Measurements from ENCODE around the gene MGLL. TPM values are rescaled to one million over a fixed set of nuclear protein-coding genes. Genes with fewer than 3 reads are reported as not detected.

Gene MGLL
- total and polyA plus RNA-seq, 4 donors = 9.4 to 277 (median 74.2) TPM

- Histone ChIP-seq H3K9me3 (ENCODE audit: control insufficient read depth in 4 of 4, low read length in 3 of 4) (no peaks in the 10 kb centered on the region), H3K4me1 (ENCODE audit: control insufficient read depth in 4 of 4, insufficient read depth in 4 of 4, low read length in 3 of 4) (no peaks in the 10 kb centered on the region), H3K36me3 (ENCODE audit: control insufficient read depth in 4 of 4, insufficient read depth in 3 of 4, low read depth in 1 of 4, low read length in 3 of 4) (peaks cover 0 to 14% (median 10%) of the 10 kb centered on the region in 4 donors), H3K27me3 (ENCODE audit: control insufficient read depth in 4 of 4, insufficient read depth in 4 of 4, low read length in 3 of 4) (no peaks in the 10 kb centered on the region), H3K9ac (ENCODE audit: low read depth in 1 of 2, low read length in 2 of 2) (no peak overlapping the region), H3K4me3 (ENCODE audit: low read depth in 1 of 3, low read length in 3 of 3) (no peak overlapping the region), H3K27ac (ENCODE audit: low read depth in 1 of 2, low read length in 2 of 2) (no peak overlapping the region)
- no peak for DNase-seq (ENCODE audit: low spot score)
- TF ChIP-seq, protein P1, sequence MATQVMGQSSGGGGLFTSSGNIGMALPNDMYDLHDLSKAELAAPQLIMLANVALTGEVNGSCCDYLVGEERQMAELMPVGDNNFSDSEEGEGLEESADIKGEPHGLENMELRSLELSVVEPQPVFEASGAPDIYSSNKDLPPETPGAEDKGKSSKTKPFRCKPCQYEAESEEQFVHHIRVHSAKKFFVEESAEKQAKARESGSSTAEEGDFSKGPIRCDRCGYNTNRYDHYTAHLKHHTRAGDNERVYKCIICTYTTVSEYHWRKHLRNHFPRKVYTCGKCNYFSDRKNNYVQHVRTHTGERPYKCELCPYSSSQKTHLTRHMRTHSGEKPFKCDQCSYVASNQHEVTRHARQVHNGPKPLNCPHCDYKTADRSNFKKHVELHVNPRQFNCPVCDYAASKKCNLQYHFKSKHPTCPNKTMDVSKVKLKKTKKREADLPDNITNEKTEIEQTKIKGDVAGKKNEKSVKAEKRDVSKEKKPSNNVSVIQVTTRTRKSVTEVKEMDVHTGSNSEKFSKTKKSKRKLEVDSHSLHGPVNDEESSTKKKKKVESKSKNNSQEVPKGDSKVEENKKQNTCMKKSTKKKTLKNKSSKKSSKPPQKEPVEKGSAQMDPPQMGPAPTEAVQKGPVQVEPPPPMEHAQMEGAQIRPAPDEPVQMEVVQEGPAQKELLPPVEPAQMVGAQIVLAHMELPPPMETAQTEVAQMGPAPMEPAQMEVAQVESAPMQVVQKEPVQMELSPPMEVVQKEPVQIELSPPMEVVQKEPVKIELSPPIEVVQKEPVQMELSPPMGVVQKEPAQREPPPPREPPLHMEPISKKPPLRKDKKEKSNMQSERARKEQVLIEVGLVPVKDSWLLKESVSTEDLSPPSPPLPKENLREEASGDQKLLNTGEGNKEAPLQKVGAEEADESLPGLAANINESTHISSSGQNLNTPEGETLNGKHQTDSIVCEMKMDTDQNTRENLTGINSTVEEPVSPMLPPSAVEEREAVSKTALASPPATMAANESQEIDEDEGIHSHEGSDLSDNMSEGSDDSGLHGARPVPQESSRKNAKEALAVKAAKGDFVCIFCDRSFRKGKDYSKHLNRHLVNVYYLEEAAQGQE (IDR thresholded peaks at IDR 0.05) = no peak
- TF ChIP-seq TAF1 (conservative IDR thresholded peaks at IDR 0.05) (no peak), CTCF (IDR thresholded peaks at IDR 0.05; ENCODE audit: low read depth, low read length, missing input control) (no peak), ZBTB33 (IDR thresholded peaks at IDR 0.05) (no peak), RAD21 (IDR thresholded peaks at IDR 0.05) (no peak), ATF3 (IDR thresholded peaks at IDR 0.05) (no peak), HNF4G (IDR thresholded peaks at IDR 0.05) (no peak)
- 80% methylated on average over 2 of the region's 2 CpGs for WGBS
Measured at GRCh38 chr3:127688022-127688415, 134.3 kb downstream of the MGLL start.

DNA sequence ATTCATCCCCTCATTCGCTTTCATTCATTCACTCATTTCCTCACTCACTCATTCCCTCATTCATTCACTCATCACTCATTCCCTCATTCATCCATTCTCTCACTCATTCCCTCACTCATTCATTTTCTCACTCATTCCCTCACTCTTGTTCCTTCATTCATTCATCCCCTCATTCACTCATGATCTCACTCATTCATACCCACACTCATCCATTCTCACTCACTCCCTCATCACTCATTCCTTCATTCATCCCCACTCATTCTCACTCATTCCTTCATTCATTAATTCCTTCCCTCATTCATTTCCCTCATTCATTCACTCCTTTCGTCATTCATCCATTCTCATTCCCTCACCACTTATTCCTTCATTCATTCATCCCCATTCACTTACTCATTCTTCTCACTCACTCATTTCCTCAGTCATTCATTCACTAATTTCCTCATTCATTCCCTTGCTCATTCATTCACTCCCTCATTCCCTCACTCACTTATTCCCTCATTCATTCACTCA, 135.0 kb downstream of the MGLL start:
- TF ChIP-seq HNF4G (IDR thresholded peaks at IDR 0.05) (no peak), CTCF (IDR thresholded peaks at IDR 0.05; ENCODE audit: low read depth, low read length, missing input control) (no peak), RAD21 (IDR thresholded peaks at IDR 0.05) (no peak), FOXA1 (IDR thresholded peaks at IDR 0.05) (no peak), SP1 (IDR thresholded peaks at IDR 0.05) (no peak), FOXA2 (IDR thresholded peaks at IDR 0.05) (no peak), GABPA (IDR thresholded peaks at IDR 0.05 in 1 of 2, conservative IDR thresholded peaks at IDR 0.05 in 1 of 2) (no peak), EGR1 (IDR thresholded peaks at IDR 0.05; ENCODE audit: low read depth in 2 of 2) (no peak), HNF4A (conservative IDR thresholded peaks at IDR 0.05) (no peak), RXRA (IDR thresholded peaks at IDR 0.05) (no peak), JUND (IDR thresholded peaks at IDR 0.05) (no peak), ATF3 (IDR thresholded peaks at IDR 0.05) (no peak), YY1 (IDR thresholded peaks at IDR 0.05) (no peak), TAF1 (conservative IDR thresholded peaks at IDR 0.05) (no peak)
- TF ChIP-seq, protein P2, sequence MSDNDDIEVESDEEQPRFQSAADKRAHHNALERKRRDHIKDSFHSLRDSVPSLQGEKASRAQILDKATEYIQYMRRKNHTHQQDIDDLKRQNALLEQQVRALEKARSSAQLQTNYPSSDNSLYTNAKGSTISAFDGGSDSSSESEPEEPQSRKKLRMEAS (IDR thresholded peaks at IDR 0.05) = no peak
- H3K36me3 ChIP-seq (ENCODE audit: control insufficient read depth in 4 of 4, insufficient read depth in 3 of 4, low read depth in 1 of 4, low read length in 3 of 4) = peaks cover 0 to 7% (median 4%) of the 10 kb centered on the region in 4 donors
- no peak overlapping the region for H3K27ac ChIP-seq (ENCODE audit: low read depth in 1 of 2, low read length in 2 of 2)
- H3K4me3 ChIP-seq (ENCODE audit: low read depth in 1 of 3, low read length in 3 of 3) = no peak overlapping the region
- no peaks in the 10 kb centered on the region for H3K4me1 ChIP-seq (ENCODE audit: control insufficient read depth in 4 of 4, insufficient read depth in 4 of 4, low read length in 3 of 4)
- no peaks in the 10 kb centered on the region for H3K9me3 ChIP-seq (ENCODE audit: control insufficient read depth in 4 of 4, low read length in 3 of 4)
- no peak overlapping the region for H3K9ac ChIP-seq (ENCODE audit: low read depth in 1 of 2, low read length in 2 of 2)
- no peaks in the 10 kb centered on the region for H3K27me3 ChIP-seq (ENCODE audit: control insufficient read depth in 4 of 4, insufficient read depth in 4 of 4, low read length in 3 of 4)
- 95% methylated on average over 2 of the region's 2 CpGs for whole genome bisulfite sequencing
- no peak for DNase-seq (ENCODE audit: low spot score)
